Measurements from ENCODE around the gene RTEL1. TPM values are rescaled to one million over a fixed set of nuclear protein-coding genes. Genes with fewer than 3 reads are reported as not detected.
A peak's percentile ranks its signal among the peaks of the same experiment; 100 is the strongest.

RTEL1 gene
- total RNA-seq, 1 experiment from 2014 or later: 33.4 TPM

- Histone ChIP-seq H2AFZ (ENCODE audit: low read length) (no peak overlapping the region), H2BK120ac (ENCODE audit: low read depth, low read length, poor library complexity, severe bottlenecking) (no peak overlapping the region), H3K4me1 (ENCODE audit: insufficient read depth, low read length) (no peaks in the 10 kb centered on the region), H3K23ac (ENCODE audit: insufficient read length, low read depth, low read length) (no peak overlapping the region), H3K27me3 (ENCODE audit: insufficient read depth, low read length) (no peaks in the 10 kb centered on the region), H3K9ac (ENCODE audit: extremely low read depth, insufficient read length, low read length) (no peak overlapping the region), H4K8ac (replicated peaks; ENCODE audit: insufficient read length, low read depth, low read length) (no peak overlapping the region), H3K79me1 (ENCODE audit: insufficient read depth, low read depth, low read length, poor library complexity, severe bottlenecking) (no peaks in the 10 kb centered on the region), H2BK12ac (ENCODE audit: insufficient read length, low read depth, low read length) (no peak overlapping the region), H4K91ac (ENCODE audit: insufficient read length, low read depth, low read length) (no peak overlapping the region), H2BK5ac (ENCODE audit: insufficient read length, low read length) (no peak overlapping the region), H3K23me2 (ENCODE audit: insufficient read length, low read depth, low read length, poor library complexity, severe bottlenecking) (no peaks in the 10 kb centered on the region), H3K56ac (ENCODE audit: insufficient read length, low read depth, low read length) (no peak overlapping the region), H3K18ac (ENCODE audit: insufficient read length, low read depth, low read length) (no peak overlapping the region), H4K5ac (ENCODE audit: insufficient read length, low read depth, low read length) (no peak overlapping the region), H3K9me3 (ENCODE audit: control insufficient read depth, low read depth, low read length) (peaks cover 13% of the 10 kb centered on the region), H4K20me1 (ENCODE audit: control insufficient read depth, insufficient read depth, insufficient read length) (no peaks in the 10 kb centered on the region), H3K27ac (ENCODE audit: insufficient read length, low read depth, low read length) (no peak overlapping the region), H2BK15ac (ENCODE audit: low read depth, low read length) (no peak overlapping the region), H3K4me2 (ENCODE audit: insufficient read depth, insufficient read length, low read length) (no peak overlapping the region), H3K4ac (ENCODE audit: low read depth, low read length) (no peak overlapping the region), H2AK5ac (ENCODE audit: insufficient read length, low read length) (no peak overlapping the region), H2BK20ac (ENCODE audit: low read depth, low read length, poor library complexity, severe bottlenecking) (no peak overlapping the region), H3K14ac (ENCODE audit: insufficient read depth, low read length) (no peak overlapping the region), H3T11ph (ENCODE audit: low read length) (no peak overlapping the region), H3K79me2 (ENCODE audit: insufficient read depth, low read length) (no peaks in the 10 kb centered on the region)
- H3K4me1 Mint-ChIP-seq: no peaks in the 10 kb centered on the region
- TF ChIP-seq, protein P1, sequence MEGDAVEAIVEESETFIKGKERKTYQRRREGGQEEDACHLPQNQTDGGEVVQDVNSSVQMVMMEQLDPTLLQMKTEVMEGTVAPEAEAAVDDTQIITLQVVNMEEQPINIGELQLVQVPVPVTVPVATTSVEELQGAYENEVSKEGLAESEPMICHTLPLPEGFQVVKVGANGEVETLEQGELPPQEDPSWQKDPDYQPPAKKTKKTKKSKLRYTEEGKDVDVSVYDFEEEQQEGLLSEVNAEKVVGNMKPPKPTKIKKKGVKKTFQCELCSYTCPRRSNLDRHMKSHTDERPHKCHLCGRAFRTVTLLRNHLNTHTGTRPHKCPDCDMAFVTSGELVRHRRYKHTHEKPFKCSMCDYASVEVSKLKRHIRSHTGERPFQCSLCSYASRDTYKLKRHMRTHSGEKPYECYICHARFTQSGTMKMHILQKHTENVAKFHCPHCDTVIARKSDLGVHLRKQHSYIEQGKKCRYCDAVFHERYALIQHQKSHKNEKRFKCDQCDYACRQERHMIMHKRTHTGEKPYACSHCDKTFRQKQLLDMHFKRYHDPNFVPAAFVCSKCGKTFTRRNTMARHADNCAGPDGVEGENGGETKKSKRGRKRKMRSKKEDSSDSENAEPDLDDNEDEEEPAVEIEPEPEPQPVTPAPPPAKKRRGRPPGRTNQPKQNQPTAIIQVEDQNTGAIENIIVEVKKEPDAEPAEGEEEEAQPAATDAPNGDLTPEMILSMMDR (conservative IDR thresholded peaks at IDR 0.05): no peak
- H3K36me3 Mint-ChIP-seq (ENCODE audit: insufficient read depth in 1 of 3, low read depth in 3 of 3): peaks cover 36 to 42% (median 39%) of the 10 kb centered on the region in 3 experiments
- peak overlapping the region in 1 of 3 experiments; percentile 73; a peak in 1 of 7 replicates for H3K27ac Mint-ChIP-seq
- no CpG with 5 or more reads among the region's 20 CpGs for WGBS (ENCODE audit: extremely low coverage, insufficient read length, low lambda C conversion rate)
- H3K27me3 Mint-ChIP-seq (ENCODE audit: low read depth): no peaks in the 10 kb centered on the region
- H3K9me3 Mint-ChIP-seq: peaks cover 17 to 19% of the 10 kb centered on the region in 2 experiments
- H3K4me3 Mint-ChIP-seq: no peak overlapping the region
- no peak for DNase-seq
These were observed 45.7 kb upstream of the RTEL1 start for GRCh38 chr20:63612276-63612931.
